Ovary (tissue), 3 donors: ENCODE measurements around the gene MFAP5.

Source experiments
- POLR2A ChIP-seq: fragments of 450-650 bp; IDR thresholded peaks from one replicate; pipeline ENCODE4 v1.6.1; 2017; ENCODE audit warnings: antibody characterized with exemption, mild to moderate bottlenecking, moderate library complexity
- TF ChIP-seq, protein P1 (sequence below), 3 donors: fragments of 450-650 bp in 2 of 3; fragments of 200-600 bp in 1 of 3; IDR thresholded peaks; one replicate each; pipeline versions ENCODE4 v1.5.1 to v1.8.0; 2016 to 2022; ENCODE audit warnings: antibody characterized with exemption in 3 of 3, mild to moderate bottlenecking in 1 of 3
- donor health status: DM: no; HTN: no; CAD: no.

DNA sequence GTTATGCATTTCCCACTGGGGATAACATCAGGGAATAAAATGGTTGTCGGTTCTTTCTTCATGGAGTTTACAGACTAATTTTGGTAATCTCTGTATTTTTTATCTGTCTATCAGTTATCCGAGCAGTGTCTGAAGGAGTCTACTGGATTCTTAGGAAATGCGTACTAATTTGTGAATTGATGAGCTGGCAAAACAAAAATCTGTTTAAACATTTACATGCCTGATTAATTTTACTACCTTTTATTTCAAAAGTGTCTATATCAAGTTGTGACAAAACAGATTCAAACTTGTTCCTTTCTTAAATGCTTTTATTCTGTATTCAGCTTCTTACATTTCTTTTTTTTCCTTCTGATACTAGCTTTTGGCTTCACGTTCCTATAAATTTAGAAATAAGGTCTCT, 39.5 kb upstream of the MFAP5 start:
- TF ChIP-seq, protein P1, sequence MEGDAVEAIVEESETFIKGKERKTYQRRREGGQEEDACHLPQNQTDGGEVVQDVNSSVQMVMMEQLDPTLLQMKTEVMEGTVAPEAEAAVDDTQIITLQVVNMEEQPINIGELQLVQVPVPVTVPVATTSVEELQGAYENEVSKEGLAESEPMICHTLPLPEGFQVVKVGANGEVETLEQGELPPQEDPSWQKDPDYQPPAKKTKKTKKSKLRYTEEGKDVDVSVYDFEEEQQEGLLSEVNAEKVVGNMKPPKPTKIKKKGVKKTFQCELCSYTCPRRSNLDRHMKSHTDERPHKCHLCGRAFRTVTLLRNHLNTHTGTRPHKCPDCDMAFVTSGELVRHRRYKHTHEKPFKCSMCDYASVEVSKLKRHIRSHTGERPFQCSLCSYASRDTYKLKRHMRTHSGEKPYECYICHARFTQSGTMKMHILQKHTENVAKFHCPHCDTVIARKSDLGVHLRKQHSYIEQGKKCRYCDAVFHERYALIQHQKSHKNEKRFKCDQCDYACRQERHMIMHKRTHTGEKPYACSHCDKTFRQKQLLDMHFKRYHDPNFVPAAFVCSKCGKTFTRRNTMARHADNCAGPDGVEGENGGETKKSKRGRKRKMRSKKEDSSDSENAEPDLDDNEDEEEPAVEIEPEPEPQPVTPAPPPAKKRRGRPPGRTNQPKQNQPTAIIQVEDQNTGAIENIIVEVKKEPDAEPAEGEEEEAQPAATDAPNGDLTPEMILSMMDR (IDR thresholded peaks at IDR 0.05), result no peak
- no peak for TF ChIP-seq POLR2A
